Parathyroid adenoma (tissue), 2 donors: Measurements from ENCODE around the gene GNG10.
"Not testable (repeated sequence)": the region's sequence is repeated elsewhere in the genome, so short reads cannot be mapped to it uniquely, and the experiment has no call there.

Experiments
- H2AFZ ChIP-seq: fragments of 300-600 bp; sonication (generic); one replicate; pipeline ENCODE4 v1.7.0; 2017; ENCODE audit warnings: antibody characterized with exemption, mild to moderate bottlenecking
- H3K27ac ChIP-seq: fragments of 300-600 bp; sonication (generic); one replicate; pipeline ENCODE4 v1.7.0; 2017
- H3K27me3 ChIP-seq: fragments of 300-600 bp; sonication (generic); one replicate; pipeline ENCODE4 v1.7.0; 2017; ENCODE audit warnings: low read length; ENCODE audit not compliant: control insufficient read depth, insufficient read depth
- H3K36me3 ChIP-seq: fragments of 300-600 bp; sonication (generic); one replicate; pipeline ENCODE4 v1.7.0; 2017; ENCODE audit warnings: low read length; ENCODE audit not compliant: control insufficient read depth, insufficient read depth
- H3K4me1 ChIP-seq: fragments of 300-600 bp; sonication (generic); one replicate; pipeline ENCODE4 v1.7.0; 2017; ENCODE audit warnings: control low read depth
- H3K4me2 ChIP-seq: fragments of 300-600 bp; sonication (generic); one replicate; pipeline ENCODE4 v1.7.0; 2017; ENCODE audit warnings: low read length
- H3K4me3 ChIP-seq: fragments of 300-600 bp; sonication (generic); one replicate; pipeline ENCODE4 v1.7.0; 2017; ENCODE audit warnings: low read depth, low read length
- H3K79me2 ChIP-seq: fragments of 300-600 bp; sonication (generic); one replicate; pipeline ENCODE4 v1.7.0; 2017; ENCODE audit warnings: control low read depth
- H3K9ac ChIP-seq: fragments of 300-600 bp; sonication (generic); one replicate; pipeline ENCODE4 v1.7.0; 2017; ENCODE audit warnings: mild to moderate bottlenecking
- H3K9me3 ChIP-seq: fragments of 300-600 bp; sonication (generic); one replicate; pipeline ENCODE4 v1.7.0; 2017; ENCODE audit warnings: low read length; ENCODE audit not compliant: control insufficient read depth
- TF ChIP-seq, protein P1 (sequence below): fragments of 300-600 bp; sonication (generic); IDR thresholded peaks from one replicate; pipeline ENCODE4 v1.7.0; 2017; ENCODE audit warnings: antibody characterized with exemption, mild to moderate bottlenecking
- donor health status: primary hyperparathyroidism.

GNG10 gene

DNA sequence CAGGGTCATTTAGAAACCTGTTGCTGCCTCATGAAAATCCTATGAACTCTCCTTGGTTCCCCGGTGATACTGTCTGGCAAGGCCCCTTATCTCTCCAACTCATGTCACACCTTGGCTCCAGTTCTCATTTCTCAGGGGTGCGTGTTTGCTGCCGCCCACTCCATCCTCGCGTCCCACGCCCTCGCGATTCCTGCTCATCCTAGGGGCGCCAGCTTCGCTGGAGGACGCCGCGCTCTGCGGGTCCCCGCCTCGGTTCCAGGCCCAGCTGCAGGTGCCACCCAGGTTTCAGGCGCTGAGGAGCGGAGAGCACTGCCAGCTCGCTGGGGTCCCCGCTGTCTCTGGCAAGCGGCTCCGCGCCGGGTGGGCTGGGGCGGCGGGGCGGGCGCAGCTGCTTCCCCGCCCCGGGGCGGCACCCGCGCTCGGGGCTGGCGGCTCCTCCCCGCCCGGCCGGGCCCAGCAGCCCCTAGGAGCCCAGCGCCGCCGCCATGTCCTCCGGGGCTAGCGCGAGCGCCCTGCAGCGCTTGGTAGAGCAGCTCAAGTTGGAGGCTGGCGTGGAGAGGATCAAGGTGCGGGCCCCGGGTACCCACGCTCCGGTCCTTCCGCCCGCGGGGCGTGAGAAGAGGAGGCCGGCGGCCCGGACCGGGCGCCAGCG is at the start of gene GNG10:
GNG10 (plus strand) TSS at position 456 of the 652 bp plus-strand sequence; CDS start at position 486, 30 bp downstream.
- Histone ChIP-seq H3K4me2 (peak within 1 kb of the TSS; percentile 87), H3K79me2 (peaks cover 2% of the 10 kb centered on the region), H3K9me3 (no peaks in the 10 kb centered on the region), H2AFZ (peak within 1 kb of the TSS; percentile 89), H3K36me3 (no peaks in the 10 kb centered on the region), H3K4me3 (peak within 1 kb of the TSS; percentile 59), H3K9ac (no peak within 1 kb of the TSS), H3K27me3 (no peaks in the 10 kb centered on the region), H3K4me1 (peaks cover 4% of the 10 kb centered on the region), H3K27ac (peak within 1 kb of the TSS; percentile 63)
- TF ChIP-seq, protein P1, sequence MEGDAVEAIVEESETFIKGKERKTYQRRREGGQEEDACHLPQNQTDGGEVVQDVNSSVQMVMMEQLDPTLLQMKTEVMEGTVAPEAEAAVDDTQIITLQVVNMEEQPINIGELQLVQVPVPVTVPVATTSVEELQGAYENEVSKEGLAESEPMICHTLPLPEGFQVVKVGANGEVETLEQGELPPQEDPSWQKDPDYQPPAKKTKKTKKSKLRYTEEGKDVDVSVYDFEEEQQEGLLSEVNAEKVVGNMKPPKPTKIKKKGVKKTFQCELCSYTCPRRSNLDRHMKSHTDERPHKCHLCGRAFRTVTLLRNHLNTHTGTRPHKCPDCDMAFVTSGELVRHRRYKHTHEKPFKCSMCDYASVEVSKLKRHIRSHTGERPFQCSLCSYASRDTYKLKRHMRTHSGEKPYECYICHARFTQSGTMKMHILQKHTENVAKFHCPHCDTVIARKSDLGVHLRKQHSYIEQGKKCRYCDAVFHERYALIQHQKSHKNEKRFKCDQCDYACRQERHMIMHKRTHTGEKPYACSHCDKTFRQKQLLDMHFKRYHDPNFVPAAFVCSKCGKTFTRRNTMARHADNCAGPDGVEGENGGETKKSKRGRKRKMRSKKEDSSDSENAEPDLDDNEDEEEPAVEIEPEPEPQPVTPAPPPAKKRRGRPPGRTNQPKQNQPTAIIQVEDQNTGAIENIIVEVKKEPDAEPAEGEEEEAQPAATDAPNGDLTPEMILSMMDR, result no peak

DNA sequence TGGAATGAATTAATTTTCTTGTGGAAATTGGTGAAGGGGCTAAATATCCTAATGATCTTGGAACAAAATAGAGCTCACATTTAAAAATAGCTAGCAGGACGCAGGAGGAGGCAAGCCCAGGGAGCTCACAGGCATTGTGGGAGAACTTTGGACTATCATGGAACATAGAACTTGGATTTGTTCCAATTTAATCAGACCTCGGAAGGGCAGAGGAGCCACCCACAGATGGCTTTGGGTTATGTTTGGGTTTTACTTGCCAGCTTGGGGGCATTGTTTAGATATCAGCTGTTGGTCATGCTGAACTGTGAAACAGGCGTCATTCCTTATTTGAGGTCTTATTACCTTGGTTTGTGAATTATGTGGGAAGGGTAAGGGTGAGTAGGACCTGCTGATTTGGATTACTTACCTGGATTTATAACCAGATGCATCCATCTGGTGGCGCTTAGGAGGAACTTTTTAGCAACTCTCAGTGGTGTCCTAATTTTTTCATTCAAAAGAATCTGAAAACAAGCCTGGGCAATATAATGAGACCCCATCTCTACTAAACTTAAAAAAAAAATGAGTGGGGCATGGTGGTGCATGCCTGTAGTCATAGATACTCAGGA is 47.9 kb upstream of the GNG10 start:
- Histone ChIP-seq H3K79me2 (no peaks in the 10 kb centered on the region), H3K36me3 (no peaks in the 10 kb centered on the region), H2AFZ (no peak overlapping the region), H3K27me3 (no peaks in the 10 kb centered on the region), H3K9me3 (no peaks in the 10 kb centered on the region), H3K4me3 (no peak overlapping the region), H3K4me1 (peaks cover 3% of the 10 kb centered on the region), H3K4me2 (no peak overlapping the region), H3K27ac (no peak overlapping the region), H3K9ac (no peak overlapping the region)
- TF ChIP-seq, protein P1, result no peak

DNA sequence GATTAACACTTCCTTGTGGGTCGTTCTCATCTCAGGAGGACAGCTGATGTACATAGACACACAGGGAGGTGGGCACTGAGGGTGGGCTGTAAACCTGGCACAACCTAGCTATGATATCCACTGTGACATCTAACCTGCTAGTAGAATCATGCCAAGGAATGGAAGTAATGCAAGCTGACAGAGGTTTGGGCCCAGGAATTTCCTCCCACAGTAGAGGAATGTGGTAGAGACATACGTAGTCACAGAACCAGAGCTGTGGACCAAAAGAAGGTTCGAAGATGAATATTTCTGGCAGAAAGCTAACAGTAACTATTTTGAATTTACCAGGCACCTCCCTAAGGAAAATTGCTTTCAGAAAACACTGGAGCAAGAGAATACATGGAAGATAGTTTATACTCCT is 45.5 kb upstream of the GNG10 start:
- Histone ChIP-seq H3K9ac (no peak overlapping the region), H3K4me1 (peaks cover 3% of the 10 kb centered on the region), H3K79me2 (no peaks in the 10 kb centered on the region), H2AFZ (no peak overlapping the region), H3K27me3 (no peaks in the 10 kb centered on the region), H3K27ac (no peak overlapping the region), H3K4me2 (no peak overlapping the region), H3K9me3 (no peaks in the 10 kb centered on the region), H3K36me3 (no peaks in the 10 kb centered on the region), H3K4me3 (no peak overlapping the region)
- TF ChIP-seq, protein P1, result no peak

DNA sequence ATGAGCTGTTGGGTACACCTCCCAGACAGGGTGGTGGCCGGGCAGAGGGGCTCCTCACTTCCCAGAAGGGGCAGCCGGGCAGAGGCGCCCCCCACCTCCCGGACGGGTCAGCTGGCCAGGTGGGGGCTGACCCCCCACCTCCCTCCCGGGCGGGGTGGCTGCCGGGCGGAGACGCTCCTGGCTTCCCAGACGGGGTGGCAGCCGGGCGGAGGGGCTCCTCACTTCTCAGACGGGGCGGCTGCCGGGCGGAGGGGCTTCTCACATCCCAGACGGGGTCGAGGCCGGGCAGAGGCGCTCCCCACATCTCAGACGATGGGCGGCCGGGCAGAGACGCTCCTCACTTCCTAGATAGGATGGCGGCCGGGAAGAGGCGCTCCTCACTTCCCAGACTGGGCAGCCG is 44.1 kb upstream of the GNG10 start:
- not testable (repeated sequence) for H2AFZ ChIP-seq, H3K79me2 ChIP-seq, H3K27me3 ChIP-seq, H3K9ac ChIP-seq, H3K36me3 ChIP-seq, H3K9me3 ChIP-seq, H3K4me2 ChIP-seq, H3K27ac ChIP-seq, H3K4me3 ChIP-seq, H3K4me1 ChIP-seq

DNA sequence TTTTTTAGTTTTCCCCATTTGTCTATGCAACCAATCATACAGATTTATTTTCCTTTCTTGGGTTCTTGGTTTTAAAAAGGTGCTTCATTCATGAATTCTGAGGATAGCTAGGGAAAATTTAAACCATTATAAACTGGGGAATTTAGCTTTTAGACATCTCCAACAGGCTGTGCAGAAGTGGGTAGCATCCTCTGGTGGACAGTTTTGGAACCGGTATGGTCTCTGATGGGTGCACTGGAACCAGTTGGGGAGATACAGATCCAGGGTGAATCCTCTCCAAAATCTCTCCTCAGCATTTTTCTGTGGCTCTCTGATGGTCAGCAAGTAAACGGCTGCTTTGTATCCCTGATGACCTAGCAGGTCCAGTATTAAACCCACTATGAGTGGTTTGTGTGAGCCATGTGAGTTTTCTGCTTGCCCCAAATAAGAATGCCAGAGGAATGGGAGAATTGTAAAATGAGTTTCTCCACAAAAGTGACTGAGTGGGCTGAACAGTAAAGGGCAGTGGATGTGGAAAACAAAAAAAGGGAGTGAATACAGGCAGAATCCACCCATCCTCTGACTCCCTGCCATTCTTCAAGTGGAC is 39.4 kb upstream of the GNG10 start:
- Histone ChIP-seq H2AFZ (no peak overlapping the region), H3K4me2 (no peak overlapping the region), H3K4me1 (no peaks in the 10 kb centered on the region), H3K9me3 (no peaks in the 10 kb centered on the region), H3K4me3 (no peak overlapping the region), H3K27me3 (no peaks in the 10 kb centered on the region), H3K9ac (no peak overlapping the region), H3K27ac (no peak overlapping the region), H3K79me2 (no peaks in the 10 kb centered on the region), H3K36me3 (no peaks in the 10 kb centered on the region)
- TF ChIP-seq, protein P1, result peak; percentile 67
